HG03521 (cell line): ENCODE results near the gene ZCCHC14.

Experiments
- ATAC-seq: cut with Tn5 transposase; IDR thresholded peaks from one replicate; pipeline ENCODE4 v1.9.1; 2021; ENCODE audit warnings: mild to moderate bottlenecking, moderate library complexity; ENCODE audit not compliant: unreplicated experiment

Gene ZCCHC14

DNA sequence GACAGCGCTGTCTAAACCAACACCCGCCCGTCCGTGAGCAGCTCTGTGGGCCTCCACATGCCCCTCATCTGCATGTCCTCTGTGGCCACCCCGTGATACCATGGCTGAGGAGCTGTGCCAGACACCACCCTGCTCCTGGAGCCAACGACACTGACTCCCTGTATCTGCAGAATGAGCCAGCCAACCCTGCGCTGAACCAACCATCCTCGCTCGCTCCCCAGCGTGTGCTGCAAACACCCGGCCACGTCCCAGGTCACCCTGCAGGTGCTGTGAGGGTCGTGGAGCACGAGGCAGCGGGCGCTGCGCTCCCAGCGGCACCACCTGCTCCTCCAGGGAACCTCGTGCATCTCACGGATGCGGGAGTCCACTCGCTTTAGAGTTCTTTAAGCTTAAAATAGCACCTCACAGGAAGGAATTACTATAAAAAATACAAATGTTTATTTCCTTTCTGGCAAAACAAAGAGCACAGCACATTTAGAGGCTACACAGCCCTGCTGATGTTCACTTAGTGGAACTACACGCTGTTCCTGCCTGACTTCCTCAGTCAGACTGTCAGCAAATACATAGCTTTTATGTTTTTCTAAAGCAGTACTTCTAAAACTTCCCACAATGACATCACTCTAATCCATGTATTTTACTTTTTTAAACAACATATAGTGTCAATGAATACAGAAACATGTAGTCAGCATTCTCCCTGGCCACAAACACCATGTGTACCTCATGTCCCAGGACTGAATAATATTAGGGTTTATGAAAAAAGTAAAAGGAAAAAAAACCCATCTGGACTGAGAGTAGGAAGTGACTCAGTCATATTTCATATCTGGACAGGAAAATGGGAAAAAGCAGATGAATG, 57.2 kb downstream of the ZCCHC14 start:
- ATAC-seq: no peak

- ATAC-seq: no peak
These were observed 58.6 kb downstream of the ZCCHC14 start for GRCh38 chr16:87434146-87434667.

DNA sequence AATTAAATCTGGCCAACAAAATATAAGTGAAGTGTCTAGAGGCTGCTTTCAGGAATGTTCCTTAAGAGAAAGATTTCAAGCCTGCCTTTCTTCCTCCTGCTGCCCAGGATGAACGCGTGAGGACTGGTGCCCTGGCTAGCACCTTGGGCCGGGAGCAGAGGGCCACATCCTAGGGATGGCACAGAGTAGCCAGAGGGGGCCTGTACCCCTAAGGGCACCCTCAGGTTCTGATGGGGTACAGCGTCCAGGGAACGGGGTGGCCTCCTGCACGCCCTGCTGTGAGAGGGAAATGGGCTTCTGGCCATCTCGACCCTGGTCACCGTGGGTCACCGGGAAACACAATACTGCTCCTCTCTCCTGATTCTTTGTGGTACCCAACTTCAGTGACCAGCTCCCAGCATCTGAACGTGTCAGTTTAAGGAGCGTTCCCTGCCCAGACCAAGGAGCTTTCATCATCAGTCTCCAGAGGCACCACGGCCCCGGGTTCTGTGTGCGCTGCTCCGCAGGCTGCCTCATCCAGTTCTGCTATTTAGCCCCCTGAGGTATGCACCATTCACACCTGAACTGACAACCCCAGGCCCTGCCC, 60.4 kb downstream of the ZCCHC14 start:
- ATAC-seq: no peak

DNA sequence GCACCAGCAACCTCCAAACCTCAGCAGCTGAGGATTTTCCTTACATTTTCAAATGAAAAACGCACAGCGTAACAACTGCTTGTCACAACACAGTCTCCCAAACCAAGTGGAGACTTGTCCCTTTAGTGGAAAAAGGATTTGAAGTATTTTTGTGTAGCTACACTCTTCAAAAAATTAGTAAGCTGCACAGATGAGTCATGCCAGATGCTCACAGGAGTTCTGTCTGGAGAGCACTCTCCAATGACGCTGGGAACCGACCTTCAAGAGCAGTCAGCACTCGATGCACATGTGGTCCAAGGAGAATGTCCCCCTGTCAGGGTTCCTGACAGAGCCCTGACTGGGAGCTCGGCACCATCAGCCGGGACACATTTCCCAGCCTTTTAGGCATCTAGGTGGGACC, 60.9 kb downstream of the ZCCHC14 start:
- ATAC-seq: no peak

DNA sequence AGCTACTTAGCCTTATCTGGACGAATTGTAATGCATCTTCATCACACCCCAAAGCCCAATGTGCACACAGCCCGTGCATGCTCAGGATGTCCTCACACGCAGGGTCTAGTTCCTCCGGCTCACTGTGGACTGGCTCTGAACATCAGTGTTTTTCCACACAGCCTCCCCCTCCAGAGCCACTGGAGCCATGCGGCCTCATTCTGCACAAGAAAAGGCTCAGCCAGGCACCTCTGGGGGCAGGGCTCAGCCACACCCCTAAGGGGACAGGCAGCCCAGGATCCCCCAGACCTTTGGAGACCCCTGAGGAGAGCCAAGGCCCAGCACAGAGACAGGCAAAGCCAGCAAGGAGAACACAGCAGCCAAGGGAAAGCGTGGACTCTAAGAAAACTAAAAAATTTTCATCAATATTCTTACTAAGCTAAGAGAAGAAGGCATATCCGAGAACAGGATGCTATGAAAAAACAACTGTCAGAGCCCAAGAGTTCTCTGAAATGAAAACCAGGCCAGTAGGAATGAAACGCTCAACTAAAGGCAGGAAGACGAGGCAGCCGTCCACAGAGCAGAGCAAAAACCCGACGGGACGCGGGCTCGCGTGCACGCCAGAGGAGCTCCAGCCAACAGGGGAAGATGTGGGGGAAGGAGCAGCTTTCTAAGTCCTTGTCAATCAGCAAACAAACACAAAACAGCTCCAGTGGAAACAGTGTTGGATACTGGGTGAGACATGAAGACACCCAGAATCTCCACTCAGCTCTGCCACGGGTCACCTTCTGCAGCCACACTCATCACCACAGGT, 66.2 kb downstream of the ZCCHC14 start:
- ATAC-seq: no peak

- no peak for ATAC-seq
These were observed 66.9 kb downstream of the ZCCHC14 start for GRCh38 chr16:87425941-87426340.

DNA sequence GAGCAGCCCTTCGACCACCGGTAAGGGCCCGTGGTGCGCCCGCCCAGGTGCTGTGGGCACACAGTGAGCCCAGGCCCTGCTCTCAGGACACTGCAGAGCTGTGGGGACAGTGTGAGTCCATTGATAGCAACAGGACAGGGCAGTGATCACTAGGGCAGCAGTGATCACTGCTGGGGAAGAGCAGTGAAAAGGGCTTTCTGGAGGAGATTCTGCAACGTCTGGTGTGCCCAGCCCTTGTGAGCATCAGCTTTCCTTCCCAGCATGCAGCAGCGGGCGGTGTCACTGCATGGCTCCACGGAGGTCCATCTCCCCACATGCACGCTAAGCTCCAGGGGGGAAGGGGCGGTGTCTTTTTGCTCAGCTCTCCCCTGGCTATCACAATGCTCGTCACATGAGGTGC, 68.6 kb downstream of the ZCCHC14 start:
- no peak for ATAC-seq

DNA sequence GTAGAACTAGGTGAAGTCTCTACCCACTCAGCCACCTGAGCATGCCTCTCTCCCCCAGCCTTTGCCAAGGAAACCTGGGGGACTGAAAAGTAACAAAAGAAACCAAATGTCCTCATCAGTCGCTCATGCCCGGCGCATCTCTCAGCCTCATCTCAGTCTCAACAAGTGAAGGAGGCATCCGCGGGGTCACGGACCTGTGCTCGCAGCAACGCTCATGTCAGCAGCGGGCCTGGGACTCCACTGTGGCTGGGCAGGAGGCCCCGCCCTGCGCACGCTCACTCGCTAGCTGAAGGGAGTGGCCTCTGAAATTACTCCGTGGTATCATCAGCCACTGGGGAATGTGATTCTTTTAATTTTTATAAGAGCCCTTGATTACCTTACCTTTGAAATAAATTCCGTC, 69.4 kb downstream of the ZCCHC14 start:
- no peak for ATAC-seq

DNA sequence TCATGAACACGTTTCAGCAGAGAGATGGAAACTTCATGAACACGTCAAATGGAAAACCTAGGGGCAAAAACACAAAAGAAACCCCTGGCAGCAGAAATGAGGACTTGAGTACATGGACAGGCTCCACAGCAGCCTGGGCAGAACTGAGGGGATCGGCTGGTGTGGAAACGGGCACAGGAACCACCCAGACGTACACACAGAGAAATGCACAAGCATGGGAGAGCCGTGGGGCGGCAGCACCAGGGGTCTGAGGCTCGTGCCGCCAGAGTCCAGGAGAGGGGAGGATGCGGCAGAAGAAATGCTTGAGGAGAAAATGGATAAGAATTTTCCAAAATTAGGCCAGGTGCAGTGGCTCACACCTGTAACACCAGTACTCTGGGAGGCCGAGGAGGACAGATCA, 70.7 kb downstream of the ZCCHC14 start:
- no peak for ATAC-seq

- no peak for ATAC-seq
These were observed 71.6 kb downstream of the ZCCHC14 start for GRCh38 chr16:87421003-87421912.

DNA sequence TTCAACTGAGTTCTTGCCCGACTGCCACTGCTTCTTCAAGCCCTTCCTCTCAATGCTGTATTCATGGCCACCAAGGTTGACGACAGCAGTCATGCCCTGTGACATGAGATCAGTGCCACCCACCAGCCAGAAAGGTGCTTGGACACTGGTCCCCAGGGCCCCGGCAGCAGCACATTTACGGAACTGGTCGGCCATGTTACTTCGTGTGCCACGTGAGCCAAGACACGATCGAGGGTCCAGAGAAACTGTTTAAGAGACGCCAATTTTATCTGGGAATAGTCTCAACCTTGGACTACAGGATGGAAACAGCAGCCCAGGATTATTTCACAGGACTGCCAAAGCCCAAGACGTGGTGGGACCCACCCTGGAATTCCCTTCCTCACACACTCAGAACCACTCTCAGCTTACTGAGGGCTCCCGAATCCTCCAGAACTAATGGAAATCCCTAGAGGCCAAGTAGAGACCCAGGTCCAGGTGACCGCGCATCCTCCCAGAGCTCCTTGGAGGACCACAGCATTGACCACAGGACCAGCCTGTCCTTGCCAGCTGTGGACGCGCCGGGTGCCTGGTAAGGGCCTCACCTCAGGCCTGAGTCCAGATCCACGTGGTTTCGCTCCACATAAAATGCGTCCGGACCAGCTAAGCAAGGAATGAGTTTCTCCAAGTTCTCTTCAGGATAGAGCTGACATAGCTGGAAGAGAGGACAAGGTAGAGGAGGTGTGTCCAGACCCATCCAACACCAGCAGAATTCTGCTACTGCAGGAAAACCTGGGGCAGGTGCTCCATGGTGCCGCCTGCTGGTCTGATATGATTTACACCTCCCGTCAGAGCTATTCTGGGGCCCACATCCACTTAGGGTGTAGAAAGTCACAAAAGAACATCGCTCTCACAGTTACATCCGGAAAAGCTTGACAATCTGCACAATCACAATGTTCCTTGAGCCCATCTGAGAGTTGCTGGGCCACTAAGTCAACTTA, 72.5 kb downstream of the ZCCHC14 start:
- no peak for ATAC-seq

DNA sequence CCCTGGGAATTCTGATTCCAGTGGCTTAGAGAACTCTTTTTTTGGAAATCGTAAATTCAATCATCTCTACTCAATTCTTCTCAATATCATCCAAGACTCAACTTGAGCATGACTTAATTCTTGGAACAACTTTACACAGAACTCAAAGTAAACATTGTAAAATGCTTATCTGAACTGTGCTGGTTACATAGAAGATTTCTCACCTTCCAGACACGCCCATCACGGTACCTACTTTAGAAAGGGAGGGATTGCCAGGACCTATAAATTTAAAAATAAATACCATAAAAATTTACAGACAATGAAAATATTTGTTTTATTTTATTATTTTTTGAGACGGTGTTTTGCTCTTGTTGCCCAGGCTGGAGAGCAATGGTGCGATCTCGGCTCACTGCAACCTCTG, 74.2 kb downstream of the ZCCHC14 start:
- ATAC-seq: no peak

DNA sequence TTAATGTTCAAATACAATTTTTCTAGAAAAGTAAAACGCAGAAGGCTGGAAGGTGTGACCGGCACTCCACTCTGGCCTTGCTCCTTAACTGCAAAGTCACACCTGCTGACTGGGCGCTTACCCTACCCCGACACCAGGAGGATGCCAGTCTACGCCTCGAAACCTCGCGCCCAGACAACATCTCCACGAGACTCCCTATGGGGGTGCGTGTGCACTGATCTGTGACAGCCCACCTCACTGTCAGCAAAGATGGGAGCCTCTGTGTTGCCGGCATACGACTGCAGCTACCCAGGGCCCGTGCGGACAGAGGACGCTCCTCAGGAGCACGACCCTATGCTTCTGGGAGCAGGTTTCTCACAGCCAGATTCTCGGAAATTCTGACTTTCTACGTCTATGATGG, 74.6 kb downstream of the ZCCHC14 start:
- no peak for ATAC-seq

- ATAC-seq: no peak
These were observed 75.3 kb downstream of the ZCCHC14 start for GRCh38 chr16:87417528-87417910.

DNA sequence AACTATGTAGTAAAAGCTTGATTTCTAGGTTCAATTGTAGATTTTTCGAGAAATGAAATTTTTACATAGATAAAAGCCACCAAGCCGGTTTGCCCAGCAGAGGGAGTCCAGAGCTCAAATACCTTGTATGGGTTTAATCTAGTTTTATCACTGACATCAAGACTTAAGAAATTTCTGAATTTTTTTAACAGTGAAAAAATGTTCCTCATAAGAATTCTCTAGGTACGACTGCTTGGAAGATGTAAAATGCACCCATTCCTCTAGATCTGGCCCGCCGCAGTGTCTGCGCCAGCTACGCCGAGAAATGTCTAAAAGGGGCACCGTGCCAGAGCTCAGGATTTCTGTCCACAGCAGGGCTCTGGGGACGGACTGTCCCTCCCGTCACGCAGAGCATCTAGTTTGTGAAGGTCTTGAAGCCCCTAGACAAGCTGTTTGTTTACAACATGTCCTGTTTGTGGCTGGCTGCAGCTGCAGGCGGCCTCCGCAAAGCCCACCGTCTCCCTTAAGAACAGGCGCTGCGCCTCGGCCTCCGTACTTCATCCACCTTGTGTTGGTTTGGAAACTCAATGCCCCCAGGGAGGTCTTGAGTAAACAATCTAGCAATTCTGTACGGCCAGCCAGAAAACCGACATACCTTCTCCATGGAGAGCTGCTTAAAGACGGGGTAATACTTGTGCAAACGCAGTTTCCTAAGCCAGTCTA, 75.8 kb downstream of the ZCCHC14 start:
- no peak for ATAC-seq

- ATAC-seq: no peak
These were observed 77.4 kb downstream of the ZCCHC14 start for GRCh38 chr16:87415441-87415840.

DNA sequence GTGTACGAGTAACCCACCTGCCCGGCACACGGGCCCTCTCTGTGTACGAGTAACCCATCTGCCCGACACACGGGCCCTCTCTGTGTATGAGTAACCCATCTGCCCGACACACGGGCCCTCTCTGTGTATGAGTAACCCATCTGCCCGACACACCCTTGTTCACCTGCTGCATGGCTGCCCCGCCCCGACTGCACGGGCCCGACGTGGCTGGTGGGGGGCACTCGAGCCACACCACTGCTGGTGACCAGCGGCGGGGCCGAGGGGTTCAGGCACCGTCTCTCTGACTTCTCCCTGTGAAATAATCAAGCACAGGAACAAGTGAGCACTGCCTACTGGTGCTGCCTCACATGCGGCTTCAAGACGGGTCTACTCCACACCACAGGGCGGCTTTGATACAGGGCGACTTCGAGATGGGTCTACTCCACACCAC, 78.6 kb downstream of the ZCCHC14 start:
- ATAC-seq: no peak

DNA sequence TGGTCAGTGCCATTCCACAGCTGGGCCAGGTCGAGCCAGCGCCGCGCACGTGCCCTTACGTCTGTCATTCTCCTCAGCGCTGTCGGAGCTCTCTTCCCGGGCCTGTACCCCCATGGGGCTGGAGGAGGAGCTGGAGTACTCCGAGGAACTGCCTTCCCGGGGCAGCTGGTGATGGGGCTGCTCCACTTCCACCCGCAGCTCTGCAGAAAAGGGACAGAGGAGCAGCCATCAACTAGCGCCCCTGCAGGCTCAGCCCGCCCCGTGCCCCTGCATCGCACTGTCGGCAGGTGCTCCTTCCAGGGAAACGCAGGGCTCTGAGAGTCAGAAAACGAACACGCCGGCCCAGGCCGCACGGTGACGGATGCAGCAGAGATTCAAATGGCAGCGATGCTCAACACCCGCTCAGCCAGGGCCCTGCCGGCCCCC, 79.8 kb downstream of the ZCCHC14 start:
- ATAC-seq: no peak
